Measurements from ENCODE around the gene MLLT1. TPM values are rescaled to one million over a fixed set of nuclear protein-coding genes. Genes with fewer than 3 reads are reported as not detected.

The MLLT1 gene
- total RNA-seq, 1 donor from 2014 or later = 5.6 TPM

DNA sequence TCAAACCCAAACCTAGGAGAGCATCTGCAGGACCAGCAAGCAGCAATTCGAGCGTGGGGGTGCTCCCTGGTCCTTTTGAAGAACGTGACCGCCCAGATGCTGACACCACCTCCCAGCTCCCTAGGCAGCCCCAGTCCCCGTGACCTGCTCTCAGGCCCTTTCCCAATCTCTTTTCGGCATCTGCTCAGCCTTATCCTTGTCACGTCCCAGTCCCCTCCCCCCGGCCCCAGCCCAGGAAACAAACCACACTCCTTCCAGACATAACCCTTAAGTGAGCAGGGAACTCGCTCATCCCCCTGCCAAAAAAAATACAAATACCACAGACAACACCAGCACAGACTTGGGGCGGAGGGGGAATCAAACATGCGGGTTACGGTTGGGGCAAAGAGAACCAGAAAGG lies 3.3 kb downstream of the MLLT1 start:
- Histone ChIP-seq H3K79me2 (ENCODE audit: low read depth) (peaks cover 80% of the 10 kb centered on the region), H3K4me2 (no peak overlapping the region), H3K4me3 (no peak overlapping the region), H3K27me3 (no peaks in the 10 kb centered on the region), H2AFZ (replicated peaks) (no peak overlapping the region), H3K9me3 (ENCODE audit: low read depth) (no peaks in the 10 kb centered on the region), H3F3A (ENCODE audit: low read depth) (peaks cover 7% of the 10 kb centered on the region), H4K20me1 (ENCODE audit: low read depth) (peaks cover 80% of the 10 kb centered on the region), H3K4me1 (peaks cover 46% of the 10 kb centered on the region), H3K36me3 (no peaks in the 10 kb centered on the region), H3K27ac (no peak overlapping the region), H3K9ac (no peak overlapping the region)
- peak overlapping the region; percentile 65 for H3K4me3 Mint-ChIP-seq
- peaks cover 19% of the 10 kb centered on the region for H3K36me3 Mint-ChIP-seq
- H3K9me3 Mint-ChIP-seq = no peaks in the 10 kb centered on the region
- peaks cover 70% of the 10 kb centered on the region for H3K4me1 Mint-ChIP-seq
- no peak for DNase-seq (ENCODE audit: low spot score)
- no peak for TF ChIP-seq CTCF (IDR thresholded peaks at IDR 0.05)
- TF ChIP-seq EZH2phosphoT487 (IDR thresholded peaks at IDR 0.05) = no peak
- TF ChIP-seq EZH2 (IDR thresholded peaks at IDR 0.05) = no peak
- H3K27me3 Mint-ChIP-seq (ENCODE audit: insufficient read depth, low read depth) = peaks cover 4% of the 10 kb centered on the region
- H3K27ac Mint-ChIP-seq = peak overlapping the region; percentile 76

DNA sequence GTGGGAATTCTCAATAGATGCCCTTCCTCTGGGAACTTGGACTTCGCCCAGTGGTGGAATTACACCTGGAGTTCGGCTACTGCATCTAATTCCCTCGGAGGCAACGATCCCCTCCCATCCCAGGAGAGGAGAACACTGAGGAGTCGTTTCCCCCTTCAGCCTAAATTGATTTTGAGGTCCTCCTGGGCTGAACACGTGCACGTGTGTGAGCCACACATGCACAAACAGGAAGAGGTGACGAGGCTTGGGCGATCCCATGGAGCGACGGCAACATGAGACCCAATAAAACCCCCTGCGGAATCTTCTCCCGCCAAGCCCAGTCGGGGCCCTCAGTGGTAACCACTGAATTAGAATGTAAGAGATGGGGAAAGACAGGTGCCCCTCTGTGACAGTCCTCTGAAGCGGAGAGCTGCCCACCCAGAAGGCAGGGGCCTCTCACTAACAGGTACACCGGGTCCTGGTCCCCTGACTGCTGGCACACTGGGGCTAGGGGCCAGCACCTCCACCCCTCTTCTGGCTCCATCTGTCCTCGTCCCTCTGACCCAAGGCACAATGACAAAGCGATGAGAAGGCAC lies 4.5 kb downstream of the MLLT1 start:
- Mint-ChIP-seq H3K4me1 (peaks cover 76% of the 10 kb centered on the region), H3K4me3 (no peak overlapping the region), H3K27ac (peak overlapping the region; percentile 29), H3K9me3 (no peaks in the 10 kb centered on the region), H3K27me3 (ENCODE audit: insufficient read depth, low read depth) (peaks cover 2% of the 10 kb centered on the region), H3K36me3 (peaks cover 23% of the 10 kb centered on the region)
- TF ChIP-seq EZH2phosphoT487 (IDR thresholded peaks at IDR 0.05) (no peak), EZH2 (IDR thresholded peaks at IDR 0.05) (no peak), CTCF (IDR thresholded peaks at IDR 0.05) (no peak)
- no peak overlapping the region for H3K4me3 ChIP-seq
- peaks cover 50% of the 10 kb centered on the region for H3K4me1 ChIP-seq
- H3K9ac ChIP-seq = no peak overlapping the region
- no peaks in the 10 kb centered on the region for H3K27me3 ChIP-seq
- peaks cover 92% of the 10 kb centered on the region for H4K20me1 ChIP-seq (ENCODE audit: low read depth)
- H3K4me2 ChIP-seq = no peak overlapping the region
- H3K9me3 ChIP-seq (ENCODE audit: low read depth) = no peaks in the 10 kb centered on the region
- no peak overlapping the region for H2AFZ ChIP-seq (replicated peaks)
- peaks cover 7% of the 10 kb centered on the region for H3F3A ChIP-seq (ENCODE audit: low read depth)
- DNase-seq (ENCODE audit: low spot score) = no peak
- H3K36me3 ChIP-seq = no peaks in the 10 kb centered on the region
- peaks cover 92% of the 10 kb centered on the region for H3K79me2 ChIP-seq (ENCODE audit: low read depth)
- H3K27ac ChIP-seq = no peak overlapping the region

DNA sequence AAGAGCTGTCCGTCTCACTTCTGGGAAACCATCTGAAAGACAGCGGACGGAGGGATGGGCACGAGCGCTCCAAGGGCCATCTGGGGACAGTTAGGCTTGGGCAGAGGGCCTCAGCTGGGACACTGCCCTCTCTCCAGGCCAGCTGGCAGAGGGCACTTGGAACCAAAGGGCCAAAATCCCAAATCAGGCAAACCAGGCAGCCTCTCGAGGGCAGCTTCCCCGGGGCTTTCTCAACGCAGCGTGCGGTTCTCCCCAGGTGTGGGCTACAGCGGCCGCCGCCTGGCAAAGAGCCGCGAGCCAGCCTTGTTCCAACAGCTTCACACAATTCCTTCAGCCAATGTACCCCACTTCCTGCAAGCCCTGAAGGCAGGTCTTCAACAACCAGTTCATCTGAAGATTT lies 5.0 kb downstream of the MLLT1 start:
- Histone ChIP-seq H3K4me1 (peaks cover 50% of the 10 kb centered on the region), H3K79me2 (ENCODE audit: low read depth) (peaks cover 97% of the 10 kb centered on the region), H3K9ac (no peak overlapping the region), H3K27ac (no peak overlapping the region), H3K9me3 (ENCODE audit: low read depth) (no peaks in the 10 kb centered on the region), H3K4me3 (no peak overlapping the region), H3F3A (ENCODE audit: low read depth) (peaks cover 7% of the 10 kb centered on the region), H3K4me2 (peak overlapping the region; percentile 48), H2AFZ (replicated peaks) (no peak overlapping the region), H3K36me3 (no peaks in the 10 kb centered on the region), H3K27me3 (no peaks in the 10 kb centered on the region), H4K20me1 (ENCODE audit: low read depth) (peaks cover 97% of the 10 kb centered on the region)
- Mint-ChIP-seq H3K4me1 (peaks cover 76% of the 10 kb centered on the region), H3K36me3 (peaks cover 28% of the 10 kb centered on the region), H3K9me3 (no peaks in the 10 kb centered on the region), H3K4me3 (no peak overlapping the region), H3K27ac (no peak overlapping the region), H3K27me3 (ENCODE audit: insufficient read depth, low read depth) (peaks cover 2% of the 10 kb centered on the region)
- DNase-seq (ENCODE audit: low spot score) = no peak
- TF ChIP-seq EZH2 (IDR thresholded peaks at IDR 0.05) = no peak
- TF ChIP-seq EZH2phosphoT487 (IDR thresholded peaks at IDR 0.05) = no peak
